A549 (cell line): ENCODE data around the gene ATAD3A. TPM values are rescaled to one million over a fixed set of nuclear protein-coding genes. Genes with fewer than 3 reads are reported as not detected.
A peak's percentile ranks its signal among the peaks of the same experiment; 100 is the strongest.

Experiments used
- ATAC-seq, 2 experiments: fragments of 200-7000 bp in 1 of 2; fragments of >200 bp in 1 of 2; cut with Nextera tagmentation in 1 of 2; cut with Tn5 transposase in 1 of 2; 3 replicates each; pipeline versions ENCODE4 v1.8.0 to v1.9.1; 2018 to 2020; ENCODE audit warnings: mild to moderate bottlenecking in 1 of 2, moderate library complexity in 1 of 2
- CTCF ChIA-PET: fragments of 300-600 bp; sonication (Branson Sonifier 250); formaldehyde crosslinking; extraction: SDS; loops from one replicate; lab custom pipeline; 2021; ENCODE audit warnings: antibody characterized with exemption, inconsistent platforms; lab: Yijun Ruan, JAX
- POLR2A ChIA-PET: fragments of 350-600 bp; formaldehyde crosslinking; extraction: SDS; loops from one replicate; lab custom pipeline; 2021; ENCODE audit warnings: antibody characterized with exemption, inconsistent platforms; lab: Yijun Ruan, JAX
- DNase-seq, 2 experiments: peaks; one replicate each; pipeline versions ENCODE4 v3.0.0 to v3.0.0-alpha.2; 2011 to 2016; ENCODE audit warnings: low read depth in 1 of 2, low spot score in 1 of 2
- FAIRE-seq: peaks from 2 replicates; lab custom pipeline; 2011; peaks lifted over from hg19 to GRCh38; lab: Jason Lieb, UNC
- H3K27ac ChIP-seq, 2 experiments: fragments of >200 bp; sonication (Bioruptor Twin); formaldehyde crosslinking; 3 replicates each; pipeline ENCODE4 v1.5.1; 2016 to 2017
- H3K4me1 ChIP-seq: fragments of >200 bp; sonication (Bioruptor Twin); formaldehyde crosslinking; 3 replicates; pipeline ENCODE4 v1.6.1; 2016
- H3K4me2 ChIP-seq: fragments of >200 bp; sonication (Bioruptor Twin); formaldehyde crosslinking; 3 replicates; pipeline ENCODE4 v1.6.1; 2016
- H3K4me3 ChIP-seq: fragments of >200 bp; sonication (Bioruptor Twin); formaldehyde crosslinking; 3 replicates; pipeline ENCODE4 v1.5.1; 2016
- H3K9me3 ChIP-seq: fragments of >200 bp; sonication (Bioruptor Twin); formaldehyde crosslinking; 3 replicates; pipeline ENCODE4 v1.6.1; 2016
- ATOH8 ChIP-seq: fragments of 250-450 bp; sonication (Bioruptor Pico); IDR thresholded peaks from 2 replicates; pipeline ENCODE4 v1.5.0; 2020; ENCODE audit warnings: low read depth, mild to moderate bottlenecking, moderate library complexity
- CBX8 ChIP-seq: fragments of 200-600 bp; sonication (generic); IDR thresholded peaks from 2 replicates; pipeline ENCODE4 v1.6.1; 2016
- CEBPB ChIP-seq, 2 experiments: fragments of >200 bp in 1 of 2; sonication (Bioruptor Twin) in 1 of 2; formaldehyde crosslinking in 1 of 2; IDR thresholded peaks; 2 replicates each; pipeline ENCODE4 v1.6.1; 2012 to 2016
- CHD4 ChIP-seq: fragments of 200-600 bp; sonication (generic); IDR thresholded peaks from 2 replicates; pipeline ENCODE4 v1.6.1; 2016; ENCODE audit warnings: antibody characterized with exemption, mild to moderate bottlenecking, borderline replicate concordance
- CTCF ChIP-seq: fragments of >200 bp; sonication (Bioruptor Twin); formaldehyde crosslinking; IDR thresholded peaks from 3 replicates; pipeline ENCODE4 v1.5.1; 2016
- FOSL2 ChIP-seq, 2 experiments: fragments of 450-650 bp in 1 of 2; fragments of >200 bp in 1 of 2; sonication (Bioruptor Twin) in 1 of 2; formaldehyde crosslinking; IDR thresholded peaks; 2 replicates each; pipeline versions ENCODE4 v1.5.0 to v1.6.1; 2016 to 2020; ENCODE audit warnings: mild to moderate bottlenecking in 1 of 2, moderate library complexity in 1 of 2
- GATA3 ChIP-seq: IDR thresholded peaks from 2 replicates; pipeline ENCODE4 v1.6.1; 2012; ENCODE audit warnings: borderline replicate concordance
- HDAC2 ChIP-seq: fragments of 200-600 bp; sonication (generic); IDR thresholded peaks from 2 replicates; pipeline ENCODE4 v1.6.1; 2016
- HEYL ChIP-seq: fragments of 250-450 bp; sonication (Bioruptor Pico); IDR thresholded peaks from 2 replicates; pipeline ENCODE4 v1.8.0; 2021; ENCODE audit warnings: mild to moderate bottlenecking, moderate library complexity
- HOXA7 ChIP-seq: fragments of 250-450 bp; sonication (Bioruptor Pico); IDR thresholded peaks from 2 replicates; pipeline ENCODE4 v1.5.0; 2020; ENCODE audit warnings: mild to moderate bottlenecking, moderate library complexity
- HOXB5 ChIP-seq: fragments of 250-450 bp; sonication (Bioruptor Pico); IDR thresholded peaks from 2 replicates; pipeline ENCODE4 v1.5.0; 2020; ENCODE audit warnings: mild to moderate bottlenecking, moderate library complexity
- KDM5A ChIP-seq: fragments of 200-600 bp; sonication (generic); IDR thresholded peaks from 2 replicates; pipeline ENCODE4 v1.6.1; 2016; ENCODE audit warnings: antibody characterized with exemption, mild to moderate bottlenecking
- MAFK ChIP-seq: fragments of 450-650 bp; IDR thresholded peaks from 2 replicates; pipeline ENCODE4 v1.6.1; 2014; ENCODE audit not compliant: partially characterized antibody
- MYC ChIP-seq: IDR thresholded peaks from 2 replicates; pipeline ENCODE4 v1.6.1; 2012; ENCODE audit warnings: mild to moderate bottlenecking, inconsistent platforms, low read length, improper control_type of control experiment, borderline replicate concordance
- NPAS2 ChIP-seq: fragments of 250-450 bp; sonication (Bioruptor Pico); IDR thresholded peaks from 2 replicates; pipeline ENCODE4 v1.8.0; 2022; ENCODE audit warnings: mild to moderate bottlenecking, moderate library complexity, borderline replicate concordance
- PHF8 ChIP-seq: fragments of 200-600 bp; sonication (generic); IDR thresholded peaks from 2 replicates; pipeline ENCODE4 v1.6.1; 2016; ENCODE audit warnings: low read depth, mild to moderate bottlenecking, antibody characterized with exemption, moderate library complexity, borderline replicate concordance
- POLR2AphosphoS2 ChIP-seq: conservative IDR thresholded peaks from 2 replicates; pipeline ENCODE4 v1.6.1; 2012; ENCODE audit warnings: low read length, improper control_type of control experiment, inconsistent platforms
- RAD21 ChIP-seq, 2 experiments: fragments of >200 bp in 1 of 2; sonication (Bioruptor Twin) in 1 of 2; formaldehyde crosslinking in 1 of 2; IDR thresholded peaks in 1 of 2; conservative IDR thresholded peaks in 1 of 2; 2 replicates in 1 of 2; 3 replicates in 1 of 2; pipeline ENCODE4 v1.6.1; 2012 to 2018; ENCODE audit warnings: inconsistent platforms in 1 of 2
- RNF2 ChIP-seq: fragments of 200-600 bp; sonication (generic); IDR thresholded peaks from 2 replicates; pipeline ENCODE4 v1.6.1; 2016; ENCODE audit warnings: low read depth, mild to moderate bottlenecking, antibody characterized with exemption, moderate library complexity, borderline replicate concordance
- TP53 ChIP-seq: fragments of 250-450 bp; sonication (Bioruptor Pico); IDR thresholded peaks from 2 replicates; pipeline ENCODE4 v1.5.0; 2021; ENCODE audit warnings: mild to moderate bottlenecking, moderate library complexity
- ZC3H11A ChIP-seq: fragments of 450-650 bp; IDR thresholded peaks from 2 replicates; pipeline ENCODE4 v1.6.1; 2014; ENCODE audit warnings: antibody characterized with exemption, mild to moderate bottlenecking
- ZNF302 ChIP-seq: fragments of 250-450 bp; sonication (Bioruptor Pico); IDR thresholded peaks from 2 replicates; pipeline ENCODE4 v1.9.0; 2021; ENCODE audit warnings: inconsistent platforms, mild to moderate bottlenecking, moderate library complexity
- ZSCAN20 ChIP-seq: fragments of 250-450 bp; sonication (Bioruptor Pico); IDR thresholded peaks from 2 replicates; pipeline ENCODE4 v1.8.0; 2022; ENCODE audit warnings: mild to moderate bottlenecking, moderate library complexity
- WGBS: methylation state at CpG from one replicate; pipeline ENCODE4 v1.1.6; 2017; ENCODE audit errors: missing lambda C conversion rate; 5-methylcytosine and 5-hydroxymethylcytosine counted together
- polyA plus RNA-seq, 4 experiments: library from polyadenylated mRNA; depleted of rRNA in 3 of 4; stranded (reverse); fragments of >200 nt; fragmentation: RNase III in 1 of 4; extraction: RNeasy Plus Mini Kit Qiagen cat#74134 plus additional on column Dnase treatment in 1 of 4; gene quantifications; 2 replicates in 3 of 4; 3 replicates in 1 of 4; pipeline ENCODE4 v1.2.3, GENCODE V29; 2011 to 2017

The ATAD3A gene
- polyA plus RNA-seq, 2 of the 4 experiments (the other 2 are of a cell fraction): 10.9 to 27.2 TPM

GRCh38 chr1:1563688-1564087, 51.7 kb downstream of the ATAD3A start:
- FAIRE-seq: no peak
- ChIA-PET POLR2A (no interaction called here), CTCF (no interaction called here)
- ATAC-seq: no peak
- Histone ChIP-seq H3K4me2 (no peak overlapping the region), H3K27ac (no peak overlapping the region), H3K9me3 (no peaks in the 10 kb centered on the region), H3K4me1 (no peaks in the 10 kb centered on the region)
- no peak for DNase-seq
- no peak for TF ChIP-seq CTCF
- no peak for TF ChIP-seq CBX8
- no peak for TF ChIP-seq HDAC2
- TF ChIP-seq ZNF302 (CRISPR knock-in tag): no peak
- TF ChIP-seq ZSCAN20: no peak
- no peak for TF ChIP-seq MYC
- no peak for TF ChIP-seq KDM5A
- no peak for TF ChIP-seq FOSL2 (IDR thresholded peaks at IDR 0.05)
- TF ChIP-seq FOSL2 (CRISPR knock-in tag; IDR thresholded peaks at IDR 0.05): no peak
- no peak for TF ChIP-seq PHF8
- TF ChIP-seq, all 56 proteins: peak for 0
- no peak overlapping the region for H3K4me3 ChIP-seq
- WGBS: 94% methylated on average over 12 of the region's 12 CpGs

DNA sequence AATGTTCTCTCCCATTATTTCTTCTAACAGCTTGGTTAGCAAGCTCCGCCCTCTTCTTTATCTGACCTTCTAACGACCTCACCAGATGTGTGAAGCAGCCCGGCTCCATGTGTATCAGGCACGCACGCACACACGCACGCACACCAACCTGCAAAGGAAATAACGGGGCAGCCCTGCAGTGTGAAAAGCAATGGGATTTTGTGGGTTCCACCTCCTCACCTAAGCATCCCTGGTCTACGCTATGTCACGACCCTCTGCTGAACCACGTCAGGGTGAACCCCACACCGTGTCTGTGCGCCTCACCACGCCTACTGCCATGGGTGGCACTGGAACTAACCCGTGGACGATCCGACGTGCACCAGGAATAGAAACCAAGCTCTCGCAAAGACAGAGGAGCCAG, 52.3 kb downstream of the ATAD3A start:
- Histone ChIP-seq H3K27ac (no peak overlapping the region), H3K4me2 (no peak overlapping the region), H3K9me3 (no peaks in the 10 kb centered on the region), H3K4me3 (no peak overlapping the region), H3K4me1 (no peaks in the 10 kb centered on the region)
- CTCF ChIA-PET: no interaction called here
- ATAC-seq (no peak), DNase-seq (no peak), FAIRE-seq (no peak)
- 92% methylated on average over 15 of the region's 19 CpGs for WGBS
- TF ChIP-seq POLR2AphosphoS2 (no peak), RNF2 (no peak), ATOH8 (CRISPR knock-in tag) (no peak), HOXA7 (CRISPR knock-in tag) (no peak), HEYL (CRISPR knock-in tag) (no peak), RAD21 (conservative IDR thresholded peaks at IDR 0.05 in 1 of 2, IDR thresholded peaks at IDR 0.05 in 1 of 2) (no peak), ZNF302 (CRISPR knock-in tag) (no peak), CEBPB (IDR thresholded peaks at IDR 0.05) (no peak), CHD4 (no peak)
- POLR2A ChIA-PET: no interaction called here

DNA sequence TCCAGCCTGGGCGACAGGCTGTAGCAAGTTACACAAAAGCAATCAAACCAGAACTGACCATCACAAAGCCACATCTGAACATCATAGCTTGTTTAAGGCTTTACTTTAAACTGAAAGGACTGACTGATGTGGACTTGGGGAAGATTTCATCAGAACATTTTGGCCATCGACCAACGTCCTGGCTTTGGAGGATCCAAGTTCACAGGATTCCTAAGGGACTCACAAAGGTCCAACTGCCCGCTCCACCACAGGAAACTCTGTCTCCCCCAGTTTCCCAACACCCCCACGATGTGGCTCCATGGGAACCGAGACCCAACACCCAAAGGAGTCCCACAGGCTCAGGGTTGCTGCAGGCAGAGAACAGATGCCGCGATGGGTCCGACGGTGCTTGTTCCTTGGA, 53.4 kb downstream of the ATAD3A start:
- Histone ChIP-seq H3K27ac (0 out of 6 replicates have a peak overlapping the region, but pooled peaks of 1 of the 2 experiments have one; percentile 2), H3K4me3 (no peak overlapping the region), H3K9me3 (no peaks in the 10 kb centered on the region), H3K4me1 (no peaks in the 10 kb centered on the region), H3K4me2 (no peak overlapping the region)
- ATAC-seq (no peak), DNase-seq (no peak), FAIRE-seq (no peak)
- TF ChIP-seq GATA3: no peak
- TF ChIP-seq HOXA7 (CRISPR knock-in tag): no peak
- TF ChIP-seq NPAS2 (CRISPR knock-in tag): no peak
- TF ChIP-seq TP53 (CRISPR knock-in tag): no peak
- TF ChIP-seq HDAC2: no peak
- TF ChIP-seq MAFK: no peak
- no peak for TF ChIP-seq HOXB5 (CRISPR knock-in tag)
- TF ChIP-seq ZC3H11A: no peak
- WGBS: 98% methylated on average over 10 of the region's 10 CpGs
- ChIA-PET CTCF (no interaction called here), POLR2A (interaction anchor here (0.6 kb wide), 1 partner anchor 32 kb away, joined by 3 read pairs; no protein-coding TSS in a partner anchor)
